Prostate gland (tissue), 2 donors: ENCODE data around the gene MAP1LC3B2. TPM values are rescaled to one million over a fixed set of nuclear protein-coding genes. Genes with fewer than 3 reads are reported as not detected.

Source experiments
- DNase-seq: peaks from one replicate; pipeline ENCODE4 v3.0.0-alpha.2; 2019; ENCODE audit warnings: low spot score
- H3K27ac ChIP-seq, 2 donors: fragments of 200-600 bp; sonication (generic); 2 replicates each; pipeline ENCODE4 v1.5.1; 2017 to 2019
- H3K27me3 ChIP-seq: fragments of 200-600 bp; sonication (generic); replicated peaks from 2 replicates; pipeline ENCODE4 v1.5.1; 2019; ENCODE audit not compliant: insufficient read depth
- H3K36me3 ChIP-seq, 2 donors: fragments of 200-600 bp; sonication (generic); 1 replicate in 1 of 2; 2 replicates in 1 of 2; pipeline versions ENCODE4 v1.5.1 to v1.8.1; 2017 to 2019
- H3K4me1 ChIP-seq: fragments of 200-600 bp; sonication (generic); replicated peaks from 2 replicates; pipeline ENCODE4 v1.5.1; 2019
- H3K4me3 ChIP-seq, 2 donors: fragments of 200-600 bp; sonication (generic); 2 replicates each; pipeline ENCODE4 v1.5.1; 2017 to 2019
- H3K9me3 ChIP-seq: fragments of 200-600 bp; sonication (generic); 2 replicates; pipeline ENCODE4 v1.5.1; 2017
- POLR2A ChIP-seq: fragments of 450-650 bp; IDR thresholded peaks from one replicate; pipeline ENCODE4 v1.6.1; 2016; ENCODE audit warnings: antibody characterized with exemption, mild to moderate bottlenecking
- POLR2AphosphoS5 ChIP-seq: sonication (generic); formaldehyde crosslinking; IDR thresholded peaks from one replicate; pipeline ENCODE4 v1.6.1; 2017; ENCODE audit warnings: antibody characterized with exemption
- WGBS: methylation state at CpG from one replicate; pipeline ENCODE4 v1.1.5; 2018; 5-methylcytosine and 5-hydroxymethylcytosine counted together
- intact Hi-C: fragments of 100-400 bp; cut with DNase I; formaldehyde crosslinking; loops from one replicate; pipeline ENCODE4 v1.14.2; 2022
- total RNA-seq, 2 donors: library from RNA; depleted of rRNA; stranded (reverse); fragments of >200 nt; gene quantifications; one replicate each; pipeline ENCODE4 v1.1.0, GENCODE V29; 2016
- TF ChIP-seq, protein P1 (sequence below), 4 experiments: fragments of 200-600 bp in 2 of 4; fragments of 450-650 bp in 2 of 4; sonication (generic) in 2 of 4; IDR thresholded peaks; 1 replicate in 3 of 4; 2 replicates in 1 of 4; pipeline ENCODE4 v1.5.1; 2016 to 2019; ENCODE audit warnings: antibody characterized with exemption in 4 of 4, mild to moderate bottlenecking in 2 of 4, moderate library complexity in 2 of 4

MAP1LC3B2 gene
- total RNA-seq, 2 donors from 2014 or later, result 1.6 TPM; not detected in 1

DNA sequence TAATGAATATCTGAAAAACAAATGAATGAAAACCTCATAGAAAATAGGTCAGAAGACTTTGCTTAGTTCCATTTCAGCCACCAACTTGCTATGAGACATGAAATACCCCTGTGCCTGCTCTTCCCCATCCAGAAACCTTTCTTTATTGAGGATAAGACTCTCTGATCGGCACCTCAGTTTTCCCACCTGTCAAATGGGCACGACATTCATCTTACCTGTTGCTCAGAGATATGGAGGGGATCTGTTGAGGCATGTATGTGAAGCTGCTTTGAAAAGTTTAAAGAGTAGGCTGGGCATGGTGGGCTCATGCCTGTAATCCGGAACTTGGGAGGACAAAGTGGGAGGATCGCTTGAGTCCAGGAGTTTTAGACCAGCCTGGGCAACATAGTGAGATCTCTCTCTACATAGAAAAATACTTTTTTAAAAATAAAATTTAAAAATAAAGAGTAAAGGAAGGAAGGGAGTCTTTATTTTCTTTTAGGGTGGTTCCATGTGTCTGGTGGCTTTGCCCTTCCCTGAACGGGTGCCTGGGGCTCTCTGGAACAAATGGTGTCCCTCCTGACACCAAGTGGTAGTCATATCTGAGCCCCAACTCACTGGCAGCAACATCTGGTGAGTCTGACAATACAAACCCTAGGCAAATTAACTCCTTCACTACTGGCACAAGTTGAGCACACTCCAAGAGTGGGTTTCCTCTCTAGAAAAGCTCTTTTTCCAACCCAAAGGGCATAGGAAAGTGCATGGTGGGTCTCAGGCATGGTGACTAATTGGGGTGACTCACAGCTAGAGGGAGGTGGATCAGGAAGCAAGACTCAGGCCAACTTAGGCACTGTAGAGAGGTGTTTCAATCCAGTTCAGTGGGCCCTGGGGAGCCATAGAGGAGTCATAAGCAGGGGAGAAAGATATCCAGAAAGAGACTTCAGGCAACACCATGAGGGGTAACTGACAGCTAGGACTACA lies 42.1 kb downstream of the MAP1LC3B2 start:
- Histone ChIP-seq H3K4me3 (no peak overlapping the region), H3K4me1 (no peaks in the 10 kb centered on the region), H3K9me3 (no peaks in the 10 kb centered on the region), H3K36me3 (no peaks in the 10 kb centered on the region), H3K27me3 (no peaks in the 10 kb centered on the region), H3K27ac (no peak overlapping the region)
- no peak for TF ChIP-seq POLR2AphosphoS5
- TF ChIP-seq POLR2A, result no peak
- TF ChIP-seq, protein P1, sequence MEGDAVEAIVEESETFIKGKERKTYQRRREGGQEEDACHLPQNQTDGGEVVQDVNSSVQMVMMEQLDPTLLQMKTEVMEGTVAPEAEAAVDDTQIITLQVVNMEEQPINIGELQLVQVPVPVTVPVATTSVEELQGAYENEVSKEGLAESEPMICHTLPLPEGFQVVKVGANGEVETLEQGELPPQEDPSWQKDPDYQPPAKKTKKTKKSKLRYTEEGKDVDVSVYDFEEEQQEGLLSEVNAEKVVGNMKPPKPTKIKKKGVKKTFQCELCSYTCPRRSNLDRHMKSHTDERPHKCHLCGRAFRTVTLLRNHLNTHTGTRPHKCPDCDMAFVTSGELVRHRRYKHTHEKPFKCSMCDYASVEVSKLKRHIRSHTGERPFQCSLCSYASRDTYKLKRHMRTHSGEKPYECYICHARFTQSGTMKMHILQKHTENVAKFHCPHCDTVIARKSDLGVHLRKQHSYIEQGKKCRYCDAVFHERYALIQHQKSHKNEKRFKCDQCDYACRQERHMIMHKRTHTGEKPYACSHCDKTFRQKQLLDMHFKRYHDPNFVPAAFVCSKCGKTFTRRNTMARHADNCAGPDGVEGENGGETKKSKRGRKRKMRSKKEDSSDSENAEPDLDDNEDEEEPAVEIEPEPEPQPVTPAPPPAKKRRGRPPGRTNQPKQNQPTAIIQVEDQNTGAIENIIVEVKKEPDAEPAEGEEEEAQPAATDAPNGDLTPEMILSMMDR (IDR thresholded peaks at IDR 0.05), result no peak
- intact Hi-C loops, result loop anchor here (2.0 to 5.0 kb wide), 2 partner anchors 588 to 604 kb away; no protein-coding TSS in a partner anchor
- WGBS, result 88% methylated on average over 5 of the region's 5 CpGs
- DNase-seq, result no peak

DNA sequence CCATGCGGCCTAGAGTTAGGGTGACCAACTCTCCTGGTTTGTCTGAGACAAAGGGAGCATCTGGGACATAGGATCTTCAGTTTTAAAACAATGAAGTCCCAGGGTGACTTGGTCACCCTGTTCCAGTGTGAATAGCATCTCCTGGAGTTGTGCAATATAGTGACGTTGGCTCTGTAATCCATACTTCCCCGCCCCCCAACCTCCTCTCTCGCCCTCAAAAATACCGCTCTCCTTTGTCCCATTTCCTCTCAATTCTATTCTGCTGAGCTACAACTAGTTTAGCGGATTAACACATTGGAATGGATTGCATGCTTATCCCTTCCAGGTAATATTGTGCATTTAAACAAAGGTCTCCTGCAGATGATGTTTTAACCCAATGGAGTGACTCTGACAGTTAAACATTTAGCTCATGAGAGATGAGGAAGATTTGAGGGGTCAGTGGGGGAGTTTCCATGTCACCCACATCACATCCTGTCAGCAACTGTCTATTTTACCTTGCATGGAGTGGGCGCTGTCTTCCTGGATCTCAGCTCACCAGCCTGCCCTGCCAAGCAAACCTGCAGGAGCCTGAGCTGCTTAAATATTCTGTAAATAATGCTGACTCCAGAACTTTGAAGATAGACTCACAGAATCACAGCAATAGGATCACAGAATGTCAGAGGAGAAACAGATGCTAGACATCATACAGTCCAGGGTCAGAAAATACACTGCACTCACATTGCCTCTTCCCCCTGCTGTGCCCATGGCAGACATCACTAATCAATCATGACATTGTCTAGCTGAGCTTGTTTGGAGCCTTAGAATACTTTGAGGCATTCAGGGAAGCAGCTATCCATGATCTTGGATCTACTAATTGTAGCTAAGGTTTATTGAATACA lies 43.0 kb downstream of the MAP1LC3B2 start:
- H3K27ac ChIP-seq, result no peak overlapping the region
- 90% methylated on average over 7 of the region's 7 CpGs for WGBS
- intact Hi-C loops, result loop anchor here (2.0 to 5.0 kb wide), 2 partner anchors 589 to 605 kb away; no protein-coding TSS in a partner anchor

DNA sequence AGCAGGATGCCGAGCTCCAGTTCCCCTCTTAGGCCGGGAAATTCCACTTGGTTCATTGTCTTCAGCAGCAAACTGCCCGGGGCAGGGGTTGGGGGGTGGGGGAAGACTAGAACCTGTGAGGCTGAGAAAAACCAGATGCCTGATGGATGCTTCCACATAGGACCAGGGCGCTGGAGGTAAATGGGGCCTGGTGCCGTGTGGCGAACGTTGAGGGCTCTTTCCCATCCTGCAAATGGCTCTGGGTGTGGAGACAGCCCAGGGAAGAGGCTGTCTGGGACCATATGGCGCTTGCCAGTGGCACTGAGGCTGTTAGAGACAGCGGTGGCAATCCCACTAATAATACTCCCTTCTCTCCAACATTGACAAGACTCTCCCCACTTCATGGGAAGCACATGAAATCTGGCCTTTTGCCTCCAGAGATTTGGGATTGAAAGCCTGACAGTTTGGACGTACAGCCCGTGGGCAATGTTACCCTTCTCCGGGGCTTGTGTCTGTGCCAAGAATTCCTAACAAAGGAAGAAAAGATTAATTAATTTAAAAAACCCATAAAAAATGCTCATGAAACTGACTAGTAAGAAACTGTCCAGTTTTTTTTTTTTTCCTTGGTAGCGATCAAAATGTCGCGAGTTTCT lies 44.5 kb downstream of the MAP1LC3B2 start:
- 61% methylated on average over 15 of the region's 15 CpGs for WGBS
- Histone ChIP-seq H3K4me3 (no peak overlapping the region), H3K27ac (no peak overlapping the region), H3K9me3 (no peaks in the 10 kb centered on the region), H3K27me3 (no peaks in the 10 kb centered on the region), H3K36me3 (no peaks in the 10 kb centered on the region), H3K4me1 (no peaks in the 10 kb centered on the region)
- TF ChIP-seq POLR2A (no peak), POLR2AphosphoS5 (no peak)
- TF ChIP-seq, protein P1 (IDR thresholded peaks at IDR 0.05), result no peak
- intact Hi-C loops, result loop anchor here (5.0 kb wide), 1 partner anchor 606 kb away; no protein-coding TSS in a partner anchor
- no peak for DNase-seq

More for the DNA sequence above, 43.0 kb downstream of the MAP1LC3B2 start:
- no peak overlapping the region for H3K4me3 ChIP-seq
- no peaks in the 10 kb centered on the region for H3K4me1 ChIP-seq
- no peaks in the 10 kb centered on the region for H3K27me3 ChIP-seq
- H3K9me3 ChIP-seq, result no peaks in the 10 kb centered on the region
- TF ChIP-seq POLR2AphosphoS5 (no peak), POLR2A (no peak)
- TF ChIP-seq, protein P1 (IDR thresholded peaks at IDR 0.05), result no peak
- DNase-seq, result no peak
- H3K36me3 ChIP-seq, result no peaks in the 10 kb centered on the region

DNA sequence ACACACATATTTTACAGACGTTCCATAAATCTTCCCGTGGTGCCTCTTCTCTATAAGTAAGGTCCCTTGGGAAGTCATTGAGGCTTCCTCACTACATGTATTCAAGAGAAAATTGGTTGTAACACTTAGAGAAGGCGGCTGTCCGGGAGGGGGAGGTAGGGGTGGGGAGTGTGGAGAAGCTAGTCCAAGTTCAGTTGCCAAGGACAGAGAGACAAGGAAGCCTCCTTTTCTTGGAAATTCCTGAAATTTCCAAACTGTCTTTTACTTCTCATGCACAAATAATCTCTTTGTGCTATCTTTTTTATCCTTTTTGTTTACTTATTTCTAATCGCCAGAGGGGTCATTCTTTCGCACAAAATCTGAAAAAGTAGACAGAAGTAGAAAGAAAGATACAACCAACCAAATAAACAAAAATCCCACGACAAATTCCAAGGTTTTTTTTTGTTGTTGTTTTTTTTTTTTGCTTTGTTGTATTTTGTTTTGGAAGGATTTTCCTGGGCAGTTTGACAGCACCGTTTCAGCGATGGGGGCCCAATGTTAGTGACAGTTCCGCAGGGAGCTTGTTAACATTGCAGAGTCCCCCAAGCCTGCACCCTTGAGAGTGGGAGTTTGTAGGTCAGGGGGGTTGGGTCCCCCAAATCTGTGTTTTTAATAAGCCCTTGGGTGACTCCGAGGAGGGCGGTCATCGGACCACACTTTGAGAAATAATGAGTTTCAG lies 45.2 kb downstream of the MAP1LC3B2 start:
- no peak for DNase-seq
- Histone ChIP-seq H3K27me3 (no peaks in the 10 kb centered on the region), H3K27ac (no peak overlapping the region), H3K4me3 (no peak overlapping the region), H3K36me3 (no peaks in the 10 kb centered on the region), H3K9me3 (no peaks in the 10 kb centered on the region), H3K4me1 (peaks cover 1% of the 10 kb centered on the region)
- intact Hi-C loops, result loop anchor here (5.0 kb wide), 1 partner anchor 607 kb away; no protein-coding TSS in a partner anchor
- TF ChIP-seq POLR2AphosphoS5 (no peak), POLR2A (no peak)
- TF ChIP-seq, protein P1 (IDR thresholded peaks at IDR 0.05), result no peak
- WGBS, result 34% methylated on average over 13 of the region's 13 CpGs
